ENCODE measurements around the gene ZNF524.

The ZNF524 gene

DNA sequence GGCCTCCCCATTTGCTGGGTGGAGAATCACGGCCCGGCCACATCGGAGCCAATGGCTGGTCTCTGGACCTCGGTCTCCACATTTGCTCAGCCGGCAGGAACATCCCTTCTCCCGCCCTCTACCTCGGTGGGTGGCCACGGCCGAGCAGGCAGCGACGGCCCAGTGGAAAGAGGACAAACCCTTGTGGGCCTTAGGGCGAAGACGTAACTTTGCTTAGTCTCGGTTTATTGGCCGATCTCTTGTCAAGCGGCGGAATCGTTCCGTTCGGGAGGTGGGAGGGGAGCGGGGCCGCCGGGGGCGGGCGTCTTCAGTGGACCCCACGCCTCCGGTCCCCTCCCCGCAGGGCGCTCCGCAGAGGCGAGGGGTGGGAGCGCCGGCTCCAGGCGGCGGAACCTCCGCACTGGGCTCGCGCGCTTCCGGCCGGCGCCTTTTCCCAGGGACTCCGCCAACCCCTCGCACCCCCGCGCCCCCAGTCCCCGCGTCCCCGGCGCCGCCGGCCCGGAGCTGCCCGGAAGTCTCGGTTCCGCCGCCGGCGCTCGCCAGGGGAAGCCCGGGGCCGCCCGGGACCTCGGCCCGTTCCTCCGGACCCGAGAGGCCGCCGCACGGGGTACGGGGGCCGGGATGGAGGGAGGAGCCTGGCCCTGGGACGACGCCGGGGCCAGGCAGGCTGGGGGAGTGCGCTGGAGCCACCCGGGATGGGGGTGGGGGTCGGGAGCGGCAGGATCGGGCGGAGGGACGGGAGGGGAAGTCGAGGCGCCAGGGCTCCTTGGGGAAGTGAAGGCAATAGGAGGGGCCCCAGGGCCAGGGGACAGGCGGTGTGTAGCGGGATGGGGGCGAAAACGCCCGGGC lies 40.7 kb downstream of the ZNF524 start, which contains the start of gene ZNF580:
TSS of gene ZNF580 (plus strand) at position 426 of the 849 bp plus-strand sequence. CDS start 1,507 bp downstream, outside the sequence.
- FAIRE-seq (no peak), DNase-seq (ENCODE audit: insufficient read length, low spot score) (peak; percentile 79)
- TF ChIP-seq CTCF (IDR thresholded peaks at IDR 0.05; ENCODE audit: insufficient read depth, missing control alignments): no peak

- FAIRE-seq (no peak), DNase-seq (ENCODE audit: insufficient read length, low spot score) (no peak)
- TF ChIP-seq CTCF (IDR thresholded peaks at IDR 0.05; ENCODE audit: insufficient read depth, missing control alignments): no peak
Observed at GRCh38 chr19:55641426-55642152, 41.5 kb downstream of the ZNF524 start.

GRCh38 chr19:55642153-55643002 lies 42.3 kb downstream of the ZNF524 start:
- no peak for FAIRE-seq
- no peak for TF ChIP-seq CTCF (IDR thresholded peaks at IDR 0.05; ENCODE audit: insufficient read depth, missing control alignments)

GRCh38 chr19:55643003-55643886 lies 43.2 kb downstream of the ZNF524 start, which contains the start of gene ZNF581:
Gene ZNF581, plus strand, starts transcription at chr19:55643649. Its CDS starts 923 bp downstream, at chr19:55644572.
- FAIRE-seq (no peak), DNase-seq (ENCODE audit: insufficient read length, low spot score) (peak; percentile 86)
- no peak for TF ChIP-seq CTCF (IDR thresholded peaks at IDR 0.05; ENCODE audit: insufficient read depth, missing control alignments)

More at GRCh38 chr19:55642153-55643002, 42.3 kb downstream of the ZNF524 start:
- DNase-seq (ENCODE audit: insufficient read length, low spot score): no peak

GRCh38 chr19:55643887-55644176 lies 43.7 kb downstream of the ZNF524 start:
- TF ChIP-seq CTCF (IDR thresholded peaks at IDR 0.05; ENCODE audit: insufficient read depth, missing control alignments): no peak
- DNase-seq (ENCODE audit: insufficient read length, low spot score) (no peak), FAIRE-seq (no peak)

DNA sequence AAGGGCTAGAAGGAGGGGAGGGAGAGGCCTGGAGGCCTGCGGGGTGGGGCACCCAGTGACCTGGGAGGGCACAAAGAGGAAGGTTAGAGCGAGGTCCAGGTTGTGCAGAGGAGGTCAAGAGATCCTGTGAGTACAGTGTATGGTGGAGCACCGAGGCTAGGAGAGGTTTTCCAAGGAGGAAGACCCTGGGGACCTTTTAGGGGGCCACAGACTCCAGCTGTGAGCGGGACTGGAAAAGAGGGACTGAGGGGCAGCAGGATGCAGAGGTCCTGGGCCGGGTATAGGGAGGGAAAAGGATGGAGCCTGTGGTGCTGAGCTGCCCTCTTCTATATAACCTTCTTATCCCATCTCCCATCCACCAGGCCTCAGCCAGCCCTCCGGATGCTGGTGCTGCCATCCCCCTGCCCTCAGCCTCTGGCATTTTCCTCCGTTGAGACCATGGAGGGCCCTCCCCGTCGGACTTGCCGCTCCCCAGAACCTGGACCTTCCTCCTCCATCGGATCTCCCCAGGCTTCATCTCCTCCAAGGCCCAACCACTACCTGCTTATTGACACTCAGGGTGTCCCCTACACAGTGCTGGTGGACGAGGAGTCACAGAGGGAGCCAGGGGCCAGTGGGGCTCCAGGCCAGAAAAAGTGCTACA lies 44.2 kb downstream of the ZNF524 start:
- DNase-seq (ENCODE audit: insufficient read length, low spot score) (no peak), FAIRE-seq (no peak)
- TF ChIP-seq CTCF (IDR thresholded peaks at IDR 0.05; ENCODE audit: insufficient read depth, missing control alignments): no peak
